HepG2 (cell line): Measurements from ENCODE around the gene ALG14. TPM values are rescaled to one million over a fixed set of nuclear protein-coding genes. Genes with fewer than 3 reads are reported as not detected.

Source experiments
- CTCF ChIP-seq: sonication (generic); formaldehyde crosslinking; IDR thresholded peaks from 2 replicates; pipeline ENCODE4 v1.5.0; 2020; ENCODE audit warnings: mild to moderate bottlenecking, missing genetic modification reagents, moderate library complexity
- ELF3 ChIP-seq: IDR thresholded peaks from 2 replicates; pipeline ENCODE4 v1.6.1; 2016; ENCODE audit warnings: missing genetic modification reagents, missing compliant biosample characterization
- GABPA ChIP-seq, 2 experiments: IDR thresholded peaks; 2 replicates each; pipeline ENCODE4 v1.6.1; 2011 to 2016; ENCODE audit warnings: low read depth in 2 of 2, low read length in 1 of 2, missing biosample characterization in 1 of 2, missing genetic modification characterization in 1 of 2
- HDAC2 ChIP-seq: sonication (generic); formaldehyde crosslinking; IDR thresholded peaks from 2 replicates; pipeline ENCODE4 v1.4.0; 2020; ENCODE audit warnings: missing genetic modification reagents
- KDM1A ChIP-seq: IDR thresholded peaks from 2 replicates; pipeline ENCODE4 v1.6.1; 2016; ENCODE audit warnings: missing compliant biosample characterization
- KDM3A ChIP-seq: IDR thresholded peaks from 2 replicates; pipeline ENCODE4 v1.6.1; 2018; ENCODE audit warnings: low read depth, missing compliant biosample characterization
- MED1 ChIP-seq: sonication (generic); formaldehyde crosslinking; IDR thresholded peaks from 2 replicates; pipeline ENCODE4 v1.4.0; 2020; ENCODE audit warnings: missing genetic modification reagents
- MTF2 ChIP-seq: sonication (generic); formaldehyde crosslinking; IDR thresholded peaks from 2 replicates; pipeline ENCODE4 v1.5.0; 2020; ENCODE audit warnings: missing genetic modification reagents, borderline replicate concordance
- PRDM10 ChIP-seq: sonication (generic); formaldehyde crosslinking; IDR thresholded peaks from 2 replicates; pipeline ENCODE4 v1.4.0; 2020; ENCODE audit warnings: low read depth, missing genetic modification reagents
- RCOR2 ChIP-seq: IDR thresholded peaks from 2 replicates; pipeline ENCODE4 v1.6.1; 2016; ENCODE audit warnings: missing biosample characterization, missing genetic modification reagents
- RNF2 ChIP-seq: fragments of 450-650 bp; conservative IDR thresholded peaks from 2 replicates; pipeline ENCODE4 v1.6.1; 2016; ENCODE audit warnings: low read depth
- SIX4 ChIP-seq: sonication (generic); formaldehyde crosslinking; IDR thresholded peaks from 2 replicates; pipeline ENCODE4 v1.4.0; 2020; ENCODE audit warnings: missing genetic modification reagents
- SNAPC2 ChIP-seq: sonication (generic); formaldehyde crosslinking; IDR thresholded peaks from 2 replicates; pipeline ENCODE4 v1.8.1; 2022; ENCODE audit warnings: mild to moderate bottlenecking, missing genetic modification reagents
- STAT5B ChIP-seq: sonication (generic); formaldehyde crosslinking; IDR thresholded peaks from 2 replicates; pipeline ENCODE4 v1.4.0; 2020; ENCODE audit warnings: missing genetic modification reagents
- polyA plus RNA-seq, 8 experiments: library from polyadenylated mRNA; depleted of rRNA in 3 of 8; stranded (reverse) in 7 of 8; unstranded in 1 of 8; fragments of >200 nt; fragmentation: Illumina TruSeq in 4 of 8; extraction: Trizol in 4 of 8; gene quantifications; 2 replicates each; pipeline versions ENCODE4 v1.2.1 to v1.2.3, GENCODE V29; 2011 to 2016; ENCODE audit warnings: low read depth in 4 of 8, missing spikeins in 1 of 8, mixed read lengths in 1 of 8; ENCODE audit not compliant: insufficient read depth in 1 of 8
- total RNA-seq, 5 experiments: library from RNA; depleted of rRNA; stranded (reverse); fragments of >200 nt; fragmentation: Illumina TruSeq; extraction: Trizol; gene quantifications; 2 replicates each; pipeline ENCODE4 v1.2.3, GENCODE V29; 2016; ENCODE audit warnings: low read depth in 1 of 5

The ALG14 gene
- total and polyA plus RNA-seq, 2 of the 13 experiments (the other 11 are each of a cell fraction or from before 2014, with no cell fraction given), result 4.5 to 12.7 TPM

GRCh38 chr1:95084317-95085176 lies 11.8 kb upstream of the ALG14 start (continued):
- TF ChIP-seq RCOR2 (CRISPR knock-in tag) (no peak), PRDM10 (CRISPR knock-in tag) (no peak), ELF3 (CRISPR knock-in tag) (peak; percentile 57), HDAC2 (CRISPR knock-in tag) (peak; percentile 21; the same call in 1 of the 2 replicates), RNF2 (no peak), MTF2 (no peak), CTCF (CRISPR knock-in tag) (peak; percentile 75), GABPA (IDR thresholded peaks at IDR 0.05; ENCODE audit: low read depth, low read length) (no peak), GABPA (CRISPR knock-in tag; IDR thresholded peaks at IDR 0.05; ENCODE audit: low read depth) (no peak), KDM3A (CRISPR knock-in tag) (no peak), MED1 (peak; percentile 56; the same call in 1 of the 2 replicates), SIX4 (CRISPR knock-in tag) (no peak), SNAPC2 (CRISPR knock-in tag) (no peak), KDM1A (CRISPR knock-in tag) (no peak), STAT5B (no peak)
